ENCODE measurements around the gene NFIX.
A peak's percentile ranks its signal among the peaks of the same experiment; 100 is the strongest.

NFIX gene

DNA sequence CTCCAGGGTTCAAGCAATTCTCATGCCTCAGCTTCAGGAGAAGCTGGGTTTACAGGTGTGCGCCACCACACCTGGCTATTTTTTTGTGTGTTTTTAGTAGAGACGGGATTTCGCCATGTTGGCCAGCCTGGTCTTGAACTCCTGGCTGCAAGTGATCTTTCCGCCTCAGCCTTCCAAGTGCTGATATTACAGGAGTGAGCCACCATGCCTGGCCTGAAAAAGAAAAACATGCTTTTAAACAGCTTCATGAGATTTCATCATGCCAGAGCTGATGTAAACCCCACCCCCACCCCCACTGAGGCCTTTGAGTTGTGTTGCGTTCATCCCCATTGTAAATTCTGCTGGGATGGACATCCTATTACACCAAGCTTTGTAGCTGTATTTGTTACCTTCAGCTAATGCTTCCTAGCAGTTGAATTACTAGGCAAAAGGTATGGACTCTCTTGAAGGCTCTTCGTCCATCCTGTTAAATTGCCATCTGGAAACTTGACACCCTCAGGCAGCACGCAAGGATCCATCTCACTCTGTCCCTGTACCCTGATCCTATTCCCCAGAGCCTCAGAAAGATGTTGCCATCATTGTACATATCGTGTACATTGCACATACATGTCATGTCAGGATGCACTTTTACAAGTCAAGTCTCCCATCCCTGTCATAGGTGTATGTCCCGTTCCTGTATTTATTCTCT, 47.3 kb downstream of the NFIX start:
- no peak overlapping the region for H3K4me3 ChIP-seq
- in situ Hi-C loops (cut with MboI; ENCODE audit: low sequenced_read_pairs) = no loop called here
- no peak for DNase-seq (ENCODE audit: low spot score in 2 of 2)
- H3K9me3 ChIP-seq = no peaks in the 10 kb centered on the region
- no peaks in the 10 kb centered on the region for H3K36me3 ChIP-seq (replicated peaks)
- no peaks in the 10 kb centered on the region for H3K4me1 ChIP-seq
- no peaks in the 10 kb centered on the region for H3K27me3 ChIP-seq (ENCODE audit: low read depth)

DNA sequence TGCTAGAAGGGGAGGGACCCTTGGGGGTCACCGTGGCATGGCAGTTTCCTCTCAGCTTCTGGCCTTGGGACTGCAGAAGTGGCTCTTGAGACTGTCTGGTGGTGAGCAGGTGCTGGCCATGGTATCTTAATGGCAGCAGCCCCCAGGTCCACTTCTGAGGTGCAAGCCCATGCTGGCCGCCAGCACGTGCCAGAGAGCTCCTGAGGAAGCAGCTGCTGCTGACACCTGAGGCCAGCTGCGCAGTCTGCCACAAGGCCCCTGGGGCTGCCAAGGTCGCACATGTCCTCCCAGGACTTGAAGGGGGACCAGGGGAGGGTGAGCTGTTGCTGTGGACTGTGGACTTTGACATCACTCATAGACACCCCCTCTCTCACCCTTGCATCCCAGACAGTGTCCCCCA, 48.0 kb downstream of the NFIX start:
- H3K27me3 ChIP-seq (ENCODE audit: low read depth) = no peaks in the 10 kb centered on the region
- in situ Hi-C loops (cut with MboI; ENCODE audit: low sequenced_read_pairs) = no loop called here
- no peak for DNase-seq (ENCODE audit: low spot score in 2 of 2)

DNA sequence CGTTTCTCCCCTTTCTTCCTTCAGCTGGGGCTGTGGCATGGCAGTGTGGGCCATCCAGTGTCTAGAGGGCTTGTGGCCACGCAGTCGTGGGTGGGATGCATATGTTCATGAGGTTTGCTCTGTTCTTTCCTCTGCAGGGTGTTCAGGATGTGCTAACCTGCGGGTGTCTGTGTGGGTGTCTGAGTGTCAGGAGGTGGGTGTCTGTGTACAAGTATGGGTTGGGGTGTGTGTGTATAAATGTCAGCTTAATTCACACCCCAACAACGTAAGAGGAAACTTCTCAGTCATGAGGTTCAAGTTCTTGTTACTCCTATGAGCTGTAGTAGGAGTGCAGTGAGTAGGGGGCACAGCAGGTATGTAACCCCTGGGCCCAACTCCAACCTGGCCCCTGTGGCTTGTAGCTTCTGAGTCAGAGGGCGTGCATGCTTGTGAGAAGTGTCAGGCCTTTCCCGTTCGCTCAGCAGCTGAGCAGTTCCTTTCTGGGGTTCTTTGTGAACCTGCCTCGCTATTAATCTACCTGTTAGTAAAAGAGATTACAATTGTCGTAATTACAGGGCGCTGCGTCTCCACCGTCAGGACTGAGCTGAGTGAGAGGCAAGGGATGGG, 49.1 kb downstream of the NFIX start:
- Histone ChIP-seq H3K27me3 (ENCODE audit: low read depth) (no peaks in the 10 kb centered on the region), H3K4me3 (no peak overlapping the region), H3K36me3 (replicated peaks) (no peaks in the 10 kb centered on the region), H3K9me3 (no peaks in the 10 kb centered on the region), H3K4me1 (no peaks in the 10 kb centered on the region)
- in situ Hi-C loops (cut with MboI; ENCODE audit: low sequenced_read_pairs) = no loop called here
- no peak for DNase-seq (ENCODE audit: low spot score in 2 of 2)

More for the DNA sequence above, 48.0 kb downstream of the NFIX start:
- Histone ChIP-seq H3K36me3 (replicated peaks) (no peaks in the 10 kb centered on the region), H3K4me3 (no peak overlapping the region), H3K9me3 (no peaks in the 10 kb centered on the region), H3K4me1 (no peaks in the 10 kb centered on the region)

DNA sequence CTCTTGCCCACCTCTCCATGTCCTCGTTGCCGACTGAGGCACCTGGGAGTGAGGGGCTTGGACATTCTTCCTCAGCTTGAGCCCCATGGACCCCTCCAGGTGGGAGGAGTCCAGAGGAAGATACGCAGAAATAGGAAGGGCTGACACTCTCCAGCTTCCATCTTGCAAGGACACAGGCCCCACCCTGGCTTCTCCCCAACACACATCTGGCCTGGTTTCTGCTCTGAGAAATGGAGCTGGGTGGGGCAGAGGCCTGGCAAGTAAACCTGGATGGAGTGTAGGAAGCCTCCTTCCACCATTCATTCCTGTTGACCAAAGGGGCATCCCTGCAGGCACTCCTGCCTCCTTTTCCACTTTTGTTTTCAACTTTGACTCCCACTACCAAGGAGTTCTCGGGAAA, 50.5 kb downstream of the NFIX start:
- in situ Hi-C loops (cut with MboI; ENCODE audit: low sequenced_read_pairs) = no loop called here
- H3K36me3 ChIP-seq (replicated peaks) = no peaks in the 10 kb centered on the region
- H3K27me3 ChIP-seq (ENCODE audit: low read depth) = no peaks in the 10 kb centered on the region
- no peaks in the 10 kb centered on the region for H3K9me3 ChIP-seq
- no peak overlapping the region for H3K4me3 ChIP-seq
- DNase-seq (ENCODE audit: low spot score in 2 of 2) = no peak
- H3K4me1 ChIP-seq = no peaks in the 10 kb centered on the region

- no peak overlapping the region for H3K4me3 ChIP-seq
Measured at GRCh38 chr19:13047374-13047773, 52.1 kb downstream of the NFIX start.

DNA sequence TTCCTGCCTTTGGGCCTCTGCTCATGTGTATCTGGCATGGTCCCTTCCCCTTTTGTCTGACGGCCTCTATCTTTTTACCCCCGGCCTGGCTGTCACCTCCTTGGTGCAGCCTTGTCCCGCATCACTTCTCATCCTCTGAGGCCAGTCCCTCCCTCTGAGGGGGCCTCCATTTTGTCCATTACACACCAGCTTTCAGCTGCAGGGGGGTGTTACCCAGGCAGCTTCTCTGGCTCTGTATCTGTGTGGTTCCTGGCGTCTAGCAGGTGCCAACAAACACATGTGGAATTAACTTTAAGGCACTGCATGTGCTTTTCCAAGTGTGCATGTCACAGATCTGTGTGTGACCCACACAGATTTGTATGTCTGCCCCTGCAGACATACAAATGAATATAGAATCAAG, 55.0 kb downstream of the NFIX start:
- Histone ChIP-seq H3K4me1 (peaks cover 12% of the 10 kb centered on the region), H3K4me3 (no peak overlapping the region), H3K27me3 (ENCODE audit: low read depth) (no peaks in the 10 kb centered on the region), H3K36me3 (replicated peaks) (no peaks in the 10 kb centered on the region), H3K9me3 (no peaks in the 10 kb centered on the region)
- in situ Hi-C loops (cut with MboI; ENCODE audit: low sequenced_read_pairs) = no loop called here
- no peak for DNase-seq (ENCODE audit: low spot score in 2 of 2)

More at GRCh38 chr19:13047374-13047773, 52.1 kb downstream of the NFIX start:
- peaks cover 6% of the 10 kb centered on the region; the same call in 1 of the 2 replicates for H3K4me1 ChIP-seq
- no peak for DNase-seq (ENCODE audit: low spot score in 2 of 2)
- H3K27me3 ChIP-seq (ENCODE audit: low read depth) = no peaks in the 10 kb centered on the region
- no peaks in the 10 kb centered on the region for H3K9me3 ChIP-seq
- H3K36me3 ChIP-seq (replicated peaks) = no peaks in the 10 kb centered on the region
- in situ Hi-C loops (cut with MboI; ENCODE audit: low sequenced_read_pairs) = no loop called here

DNA sequence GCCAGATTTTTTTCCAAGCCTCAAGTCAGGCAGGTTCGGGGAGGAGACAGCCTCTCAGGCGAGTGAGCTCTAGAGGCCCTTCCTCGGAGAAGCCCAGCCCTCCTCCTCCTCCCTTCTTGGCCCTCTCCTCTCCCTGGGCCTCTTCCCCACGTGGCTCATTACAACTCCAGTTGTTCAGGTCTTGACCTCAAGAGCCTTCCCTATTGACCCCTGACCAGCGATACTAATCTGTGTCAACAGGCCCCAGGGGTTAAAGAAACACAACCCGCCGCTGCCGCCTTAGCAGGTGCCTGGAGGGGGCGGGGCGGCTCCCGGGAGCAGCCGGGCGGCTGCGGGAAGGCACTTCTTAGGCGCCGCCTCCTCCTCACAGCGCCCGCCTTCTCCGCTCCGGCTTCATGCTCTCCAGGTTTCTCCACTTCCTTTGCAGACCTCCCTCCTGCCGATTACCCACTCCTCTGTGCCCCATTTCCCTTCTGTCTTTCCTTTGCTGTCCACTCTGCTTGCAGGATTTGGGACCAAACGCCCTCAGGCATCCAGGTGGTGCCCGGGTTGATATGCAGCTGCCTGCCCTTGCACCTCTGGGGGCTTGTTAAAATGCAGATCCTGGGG, 56.4 kb downstream of the NFIX start:
- no peaks in the 10 kb centered on the region for H3K36me3 ChIP-seq (replicated peaks)
- H3K4me3 ChIP-seq = no peak overlapping the region
- H3K27me3 ChIP-seq (ENCODE audit: low read depth) = no peaks in the 10 kb centered on the region
- DNase-seq (ENCODE audit: low spot score in 2 of 2) = peak; percentile 68 to 85
- H3K4me1 ChIP-seq = peaks cover 12% of the 10 kb centered on the region
- H3K9me3 ChIP-seq = no peaks in the 10 kb centered on the region
- in situ Hi-C loops (cut with MboI; ENCODE audit: low sequenced_read_pairs) = no loop called here

GRCh38 chr19:13052447-13053175, 57.3 kb downstream of the NFIX start:
- in situ Hi-C loops (cut with MboI; ENCODE audit: low sequenced_read_pairs) = no loop called here
- Histone ChIP-seq H3K9me3 (no peaks in the 10 kb centered on the region), H3K27me3 (ENCODE audit: low read depth) (no peaks in the 10 kb centered on the region), H3K36me3 (replicated peaks) (no peaks in the 10 kb centered on the region), H3K4me1 (peaks cover 12% of the 10 kb centered on the region), H3K4me3 (no peak overlapping the region)
- no peak for DNase-seq (ENCODE audit: low spot score in 2 of 2)

- Histone ChIP-seq H3K4me3 (no peak overlapping the region), H3K36me3 (replicated peaks) (no peaks in the 10 kb centered on the region), H3K9me3 (no peaks in the 10 kb centered on the region), H3K27me3 (ENCODE audit: low read depth) (no peaks in the 10 kb centered on the region), H3K4me1 (peaks cover 12% of the 10 kb centered on the region)
- DNase-seq (ENCODE audit: low spot score in 2 of 2) = no peak
- in situ Hi-C loops (cut with MboI; ENCODE audit: low sequenced_read_pairs) = no loop called here
Measured at GRCh38 chr19:13053238-13053637, 58.0 kb downstream of the NFIX start.

GRCh38 chr19:13053761-13054625, 58.7 kb downstream of the NFIX start:
- H3K27me3 ChIP-seq (ENCODE audit: low read depth) = no peaks in the 10 kb centered on the region
- in situ Hi-C loops (cut with MboI; ENCODE audit: low sequenced_read_pairs) = no loop called here
- DNase-seq (ENCODE audit: low spot score in 2 of 2) = peak in 1 of 2 experiments; percentile 64
- H3K36me3 ChIP-seq (replicated peaks) = no peaks in the 10 kb centered on the region
- no peaks in the 10 kb centered on the region for H3K9me3 ChIP-seq
- peaks cover 12% of the 10 kb centered on the region for H3K4me1 ChIP-seq
- no peak overlapping the region for H3K4me3 ChIP-seq

- Histone ChIP-seq H3K4me3 (no peak overlapping the region), H3K9me3 (no peaks in the 10 kb centered on the region), H3K36me3 (replicated peaks) (no peaks in the 10 kb centered on the region), H3K27me3 (ENCODE audit: low read depth) (no peaks in the 10 kb centered on the region), H3K4me1 (peaks cover 12% of the 10 kb centered on the region)
- no peak for DNase-seq (ENCODE audit: low spot score in 2 of 2)
- in situ Hi-C loops (cut with MboI; ENCODE audit: low sequenced_read_pairs) = loop anchor here (5.0 kb wide), 1 partner anchor 67 kb away; no protein-coding TSS in a partner anchor
Measured at GRCh38 chr19:13054626-13055212, 59.4 kb downstream of the NFIX start.

- no peak overlapping the region for H3K4me3 ChIP-seq
- H3K4me1 ChIP-seq = peaks cover 16% of the 10 kb centered on the region
- no peaks in the 10 kb centered on the region for H3K27me3 ChIP-seq (ENCODE audit: low read depth)
- in situ Hi-C loops (cut with MboI; ENCODE audit: low sequenced_read_pairs) = loop anchor here (5.0 kb wide), 1 partner anchor 68 kb away; no protein-coding TSS in a partner anchor
- no peak for DNase-seq (ENCODE audit: low spot score in 2 of 2)
- H3K36me3 ChIP-seq (replicated peaks) = no peaks in the 10 kb centered on the region
- no peaks in the 10 kb centered on the region for H3K9me3 ChIP-seq
Measured at GRCh38 chr19:13055213-13056051, 60.2 kb downstream of the NFIX start.

Data from HAP-1 (cell line).